Activated CD4-positive, alpha-beta T cell treated with anti-CD3 and anti-CD28 coated beads, Interleukin-2, amount 10 ng/mL, durations not matched to agents 7 days and 5 days (primary cell): Measurements from ENCODE around the gene SLC18A3. TPM values are rescaled to one million over a fixed set of nuclear protein-coding genes. Genes with fewer than 3 reads are reported as not detected.

Experiments used
- CTCF ChIA-PET: fragments of 350-600 bp; sonication (Branson Sonifier 250); formaldehyde crosslinking; loops from one replicate; lab custom pipeline; 2021; ENCODE audit warnings: antibody characterized with exemption; lab: Charles Lee
- POLR2A ChIA-PET: fragments of 350-600 bp; sonication (Branson Sonifier 250); formaldehyde crosslinking; loops from one replicate; lab custom pipeline; 2021; ENCODE audit warnings: antibody characterized with exemption; lab: Charles Lee
- DNase-seq: peaks from one replicate; pipeline ENCODE4 v3.0.0-alpha.2; 2020
- H3K27ac Mint-ChIP-seq: one replicate; pipeline ENCODE4 v1.8.0; 2021; ENCODE audit warnings: mild to moderate bottlenecking, moderate library complexity, mixed read lengths
- H3K27me3 Mint-ChIP-seq: one replicate; pipeline ENCODE4 v1.8.0; 2021; ENCODE audit warnings: mixed read lengths
- H3K36me3 Mint-ChIP-seq: one replicate; pipeline ENCODE4 v1.8.0; 2021; ENCODE audit warnings: low read depth, mixed read lengths
- H3K4me1 Mint-ChIP-seq: one replicate; pipeline ENCODE4 v1.8.0; 2021; ENCODE audit warnings: mixed read lengths
- H3K4me3 Mint-ChIP-seq: one replicate; pipeline ENCODE4 v1.8.0; 2021; ENCODE audit warnings: mild to moderate bottlenecking, moderate library complexity, mixed read lengths
- H3K9me3 Mint-ChIP-seq: one replicate; pipeline ENCODE4 v1.8.0; 2021; ENCODE audit warnings: mixed read lengths
- total RNA-seq, 2 experiments: library from RNA; stranded (reverse); gene quantifications; one replicate each; pipeline ENCODE4 v1.2.3, GENCODE V29; 2021

Gene SLC18A3
- not detected for total RNA-seq

GRCh38 chr10:49610114-49610457 is at the start of gene SLC18A3:
SLC18A3 (plus strand) TSS chr10:49610310; CDS start chr10:49610741, 431 bp downstream.
- no peak for DNase-seq
- Mint-ChIP-seq H3K27ac (peak within 1 kb of the TSS; percentile 74), H3K36me3 (peaks cover 13% of the 10 kb centered on the region), H3K4me3 (no peak within 1 kb of the TSS), H3K27me3 (peaks cover 69% of the 10 kb centered on the region), H3K9me3 (peaks cover 7% of the 10 kb centered on the region), H3K4me1 (peaks cover 13% of the 10 kb centered on the region)
- CTCF ChIA-PET: no interaction called here
- POLR2A ChIA-PET: no interaction called here

GRCh38 chr10:49560526-49560925 is 49.6 kb upstream of the SLC18A3 start:
- ChIA-PET CTCF (no interaction called here), POLR2A (no interaction called here)
- no peak for DNase-seq
- H3K4me3 Mint-ChIP-seq: no peak overlapping the region
- no peaks in the 10 kb centered on the region for H3K36me3 Mint-ChIP-seq
- H3K27me3 Mint-ChIP-seq: peaks cover 14% of the 10 kb centered on the region
- H3K4me1 Mint-ChIP-seq: no peaks in the 10 kb centered on the region
- H3K27ac Mint-ChIP-seq: no peak overlapping the region
- H3K9me3 Mint-ChIP-seq: peaks cover 4% of the 10 kb centered on the region

- no peaks in the 10 kb centered on the region for H3K36me3 Mint-ChIP-seq
- POLR2A ChIA-PET: no interaction called here
- CTCF ChIA-PET: interaction anchor here (1.4 kb wide), 1 partner anchor 32 kb away, joined by 3 read pairs; no protein-coding TSS in a partner anchor
- no peak overlapping the region for H3K27ac Mint-ChIP-seq
- no peak for DNase-seq
- no peak overlapping the region for H3K4me3 Mint-ChIP-seq
- no peaks in the 10 kb centered on the region for H3K9me3 Mint-ChIP-seq
- peaks cover 20% of the 10 kb centered on the region for H3K27me3 Mint-ChIP-seq
- H3K4me1 Mint-ChIP-seq: no peaks in the 10 kb centered on the region
These were observed 47.2 kb upstream of the SLC18A3 start for GRCh38 chr10:49562893-49563292.

- POLR2A ChIA-PET: no interaction called here
- CTCF ChIA-PET: no interaction called here
- Mint-ChIP-seq H3K36me3 (no peaks in the 10 kb centered on the region), H3K9me3 (peaks cover 2% of the 10 kb centered on the region), H3K27ac (no peak overlapping the region), H3K4me1 (peaks cover 2% of the 10 kb centered on the region), H3K27me3 (peaks cover 24% of the 10 kb centered on the region), H3K4me3 (no peak overlapping the region)
- DNase-seq: no peak
These were observed 45.6 kb upstream of the SLC18A3 start for GRCh38 chr10:49564461-49565009.

- H3K27me3 Mint-ChIP-seq: peaks cover 15% of the 10 kb centered on the region
- no peak overlapping the region for H3K4me3 Mint-ChIP-seq
- ChIA-PET POLR2A (no interaction called here), CTCF (no interaction called here)
- peaks cover 2% of the 10 kb centered on the region for H3K9me3 Mint-ChIP-seq
- no peaks in the 10 kb centered on the region for H3K36me3 Mint-ChIP-seq
- DNase-seq: no peak
- no peak overlapping the region for H3K27ac Mint-ChIP-seq
- peaks cover 3% of the 10 kb centered on the region for H3K4me1 Mint-ChIP-seq
These were observed 42.3 kb upstream of the SLC18A3 start for GRCh38 chr10:49567810-49568209.

GRCh38 chr10:49568235-49568634 is 41.9 kb upstream of the SLC18A3 start:
- H3K36me3 Mint-ChIP-seq: no peaks in the 10 kb centered on the region
- POLR2A ChIA-PET: no interaction called here

GRCh38 chr10:49569031-49569631 is 41.0 kb upstream of the SLC18A3 start:
- POLR2A ChIA-PET: no interaction called here
- peaks cover 2% of the 10 kb centered on the region for H3K9me3 Mint-ChIP-seq
- no peak overlapping the region for H3K27ac Mint-ChIP-seq
- DNase-seq: no peak
- H3K4me1 Mint-ChIP-seq: peaks cover 3% of the 10 kb centered on the region
- no peaks in the 10 kb centered on the region for H3K36me3 Mint-ChIP-seq
- H3K4me3 Mint-ChIP-seq: no peak overlapping the region
- CTCF ChIA-PET: no interaction called here
- H3K27me3 Mint-ChIP-seq: peaks cover 15% of the 10 kb centered on the region

More at GRCh38 chr10:49568235-49568634, 41.9 kb upstream of the SLC18A3 start:
- no peak for DNase-seq
- CTCF ChIA-PET: no interaction called here
- H3K4me3 Mint-ChIP-seq: no peak overlapping the region
- peaks cover 15% of the 10 kb centered on the region for H3K27me3 Mint-ChIP-seq
- peaks cover 3% of the 10 kb centered on the region for H3K4me1 Mint-ChIP-seq
- H3K27ac Mint-ChIP-seq: no peak overlapping the region
- peaks cover 2% of the 10 kb centered on the region for H3K9me3 Mint-ChIP-seq

GRCh38 chr10:49571388-49571787 is 38.7 kb upstream of the SLC18A3 start:
- ChIA-PET POLR2A (no interaction called here), CTCF (no interaction called here)
- DNase-seq: no peak
- Mint-ChIP-seq H3K36me3 (no peaks in the 10 kb centered on the region), H3K9me3 (peaks cover 2% of the 10 kb centered on the region), H3K4me1 (peaks cover 3% of the 10 kb centered on the region), H3K4me3 (no peak overlapping the region), H3K27ac (no peak overlapping the region), H3K27me3 (peaks cover 13% of the 10 kb centered on the region)

GRCh38 chr10:49572594-49573114 is 37.5 kb upstream of the SLC18A3 start:
- POLR2A ChIA-PET: no interaction called here
- H3K4me3 Mint-ChIP-seq: no peak overlapping the region
- peaks cover 2% of the 10 kb centered on the region for H3K9me3 Mint-ChIP-seq
- peaks cover 3% of the 10 kb centered on the region for H3K4me1 Mint-ChIP-seq
- peaks cover 7% of the 10 kb centered on the region for H3K27me3 Mint-ChIP-seq
- CTCF ChIA-PET: no interaction called here
- DNase-seq: no peak
- no peaks in the 10 kb centered on the region for H3K36me3 Mint-ChIP-seq
- no peak overlapping the region for H3K27ac Mint-ChIP-seq

- Mint-ChIP-seq H3K36me3 (no peaks in the 10 kb centered on the region), H3K4me3 (no peak overlapping the region), H3K9me3 (no peaks in the 10 kb centered on the region), H3K27ac (no peak overlapping the region), H3K4me1 (peaks cover 1% of the 10 kb centered on the region), H3K27me3 (peaks cover 4% of the 10 kb centered on the region)
- POLR2A ChIA-PET: no interaction called here
- CTCF ChIA-PET: interaction anchor here (0.7 kb wide), 1 partner anchor 1474 kb away, joined by 3 read pairs; no protein-coding TSS in a partner anchor
- no peak for DNase-seq
These were observed 34.5 kb upstream of the SLC18A3 start for GRCh38 chr10:49575489-49576072.

- CTCF ChIA-PET: no interaction called here
- no peaks in the 10 kb centered on the region for H3K9me3 Mint-ChIP-seq
- no peaks in the 10 kb centered on the region for H3K36me3 Mint-ChIP-seq
- POLR2A ChIA-PET: no interaction called here
- no peak overlapping the region for H3K4me3 Mint-ChIP-seq
- H3K27me3 Mint-ChIP-seq: peaks cover 8% of the 10 kb centered on the region
- DNase-seq: no peak
- peaks cover 5% of the 10 kb centered on the region for H3K4me1 Mint-ChIP-seq
- H3K27ac Mint-ChIP-seq: no peak overlapping the region
These were observed 32.8 kb upstream of the SLC18A3 start for GRCh38 chr10:49577182-49577925.

GRCh38 chr10:49578392-49578791 is 31.7 kb upstream of the SLC18A3 start:
- Mint-ChIP-seq H3K4me1 (peaks cover 5% of the 10 kb centered on the region), H3K4me3 (no peak overlapping the region), H3K27ac (no peak overlapping the region), H3K9me3 (no peaks in the 10 kb centered on the region), H3K36me3 (no peaks in the 10 kb centered on the region), H3K27me3 (peaks cover 13% of the 10 kb centered on the region)
- ChIA-PET CTCF (no interaction called here), POLR2A (no interaction called here)
- DNase-seq: no peak

- CTCF ChIA-PET: no interaction called here
- Mint-ChIP-seq H3K27ac (no peak overlapping the region), H3K27me3 (peaks cover 26% of the 10 kb centered on the region), H3K4me1 (peaks cover 5% of the 10 kb centered on the region), H3K36me3 (no peaks in the 10 kb centered on the region), H3K4me3 (no peak overlapping the region), H3K9me3 (no peaks in the 10 kb centered on the region)
- POLR2A ChIA-PET: no interaction called here
- no peak for DNase-seq
These were observed 30.5 kb upstream of the SLC18A3 start for GRCh38 chr10:49579621-49580020.
